Left ventricle myocardium inferior (tissue), 1 donor: ENCODE measurements around the gene STKLD1. TPM values are rescaled to one million over a fixed set of nuclear protein-coding genes. Genes with fewer than 3 reads are reported as not detected.
"Not testable (repeated sequence)": the region's sequence is repeated elsewhere in the genome, so short reads cannot be mapped to it uniquely, and the experiment has no call there.

ENCODE experiments used
- DNase-seq: peaks from one replicate; pipeline ENCODE4 v3.0.0-alpha.2; 2020
- H3K27ac ChIP-seq: fragments of 200-600 bp; replicated peaks from 2 replicates; pipeline ENCODE4 v1.8.0; 2021
- H3K27me3 ChIP-seq: fragments of 200-600 bp; 2 replicates; pipeline ENCODE4 v1.8.0; 2021; ENCODE audit warnings: low read depth
- H3K36me3 ChIP-seq: fragments of 200-600 bp; 2 replicates; pipeline ENCODE4 v1.8.0; 2021
- H3K4me1 ChIP-seq: fragments of 200-600 bp; 2 replicates; pipeline ENCODE4 v1.8.0; 2021
- H3K4me3 ChIP-seq: fragments of 200-600 bp; 2 replicates; pipeline ENCODE4 v1.8.0; 2021; ENCODE audit warnings: mild to moderate bottlenecking, moderate library complexity
- H3K9me3 ChIP-seq: fragments of 200-600 bp; replicated peaks from 2 replicates; pipeline ENCODE4 v1.8.0; 2021
- CTCF ChIP-seq: fragments of 200-600 bp; IDR thresholded peaks from 2 replicates; pipeline ENCODE4 v1.8.0; 2021; ENCODE audit warnings: antibody characterized with exemption, mild to moderate bottlenecking, borderline replicate concordance
- intact Hi-C: fragments of 100-400 bp; cut with micrococcal nuclease; formaldehyde crosslinking; loops from one replicate; pipeline ENCODE4 v1.11.0; 2022
- total RNA-seq: library from RNA; stranded (reverse); fragmentation: NEBNext Ultra II Directional; extraction: Animal tissue kit (Norgen Biotek cat#: 25700); gene quantifications from one replicate; pipeline ENCODE4 v1.2.1, GENCODE V29; 2021
- donor health status: DM: no; HTN: yes; CAD: no; lungs with severe emphysema.

STKLD1 gene
- total RNA-seq, 1 donor from 2014 or later: not detected

GRCh38 chr9:133371261-133371711 is 4.9 kb upstream of the STKLD1 start:
- intact Hi-C loops: no loop called here
- H3K4me3 ChIP-seq: no peak overlapping the region
- peaks cover 30% of the 10 kb centered on the region for H3K36me3 ChIP-seq
- peaks cover 89% of the 10 kb centered on the region for H3K4me1 ChIP-seq
- no peaks in the 10 kb centered on the region for H3K9me3 ChIP-seq
- TF ChIP-seq CTCF: no peak
- peak overlapping the region; percentile 27 for H3K27ac ChIP-seq
- DNase-seq: no peak
- no peaks in the 10 kb centered on the region for H3K27me3 ChIP-seq

DNA sequence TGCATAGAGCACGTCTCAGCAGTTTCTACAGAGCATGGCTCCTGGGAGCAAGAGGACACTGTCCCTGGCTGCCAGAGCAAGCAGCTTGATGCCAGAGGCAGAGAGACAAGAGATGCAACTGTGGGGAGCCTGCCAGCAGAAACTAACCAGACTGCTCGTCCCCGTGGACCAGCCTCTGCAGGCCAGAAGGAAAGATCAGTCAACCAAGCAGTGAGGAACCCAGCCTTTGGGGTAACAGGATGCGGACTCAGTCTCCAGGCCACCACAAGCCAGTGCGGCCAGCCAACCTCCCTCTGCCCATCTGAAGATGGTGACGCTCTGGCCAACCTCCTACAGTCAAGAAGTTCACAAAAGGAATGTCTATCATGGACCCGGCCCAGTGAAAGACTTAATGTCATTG is 4.0 kb upstream of the STKLD1 start:
- intact Hi-C loops: no loop called here

GRCh38 chr9:133374612-133375115 is 1.5 kb upstream of the STKLD1 start:
- Histone ChIP-seq H3K36me3 (peaks cover 16% of the 10 kb centered on the region), H3K27me3 (no peaks in the 10 kb centered on the region), H3K27ac (peak overlapping the region; percentile 97), H3K4me3 (peak overlapping the region; percentile 97), H3K4me1 (peaks cover 71% of the 10 kb centered on the region), H3K9me3 (no peaks in the 10 kb centered on the region)
- no peak for TF ChIP-seq CTCF
- intact Hi-C loops: no loop called here
- no peak for DNase-seq

More for the DNA sequence above, 4.0 kb upstream of the STKLD1 start:
- peaks cover 96% of the 10 kb centered on the region for H3K4me1 ChIP-seq
- no peak for DNase-seq
- H3K27ac ChIP-seq: peak overlapping the region; percentile 27
- TF ChIP-seq CTCF: no peak
- no peaks in the 10 kb centered on the region for H3K9me3 ChIP-seq
- peaks cover 21% of the 10 kb centered on the region for H3K36me3 ChIP-seq
- H3K27me3 ChIP-seq: no peaks in the 10 kb centered on the region
- no peak overlapping the region for H3K4me3 ChIP-seq

DNA sequence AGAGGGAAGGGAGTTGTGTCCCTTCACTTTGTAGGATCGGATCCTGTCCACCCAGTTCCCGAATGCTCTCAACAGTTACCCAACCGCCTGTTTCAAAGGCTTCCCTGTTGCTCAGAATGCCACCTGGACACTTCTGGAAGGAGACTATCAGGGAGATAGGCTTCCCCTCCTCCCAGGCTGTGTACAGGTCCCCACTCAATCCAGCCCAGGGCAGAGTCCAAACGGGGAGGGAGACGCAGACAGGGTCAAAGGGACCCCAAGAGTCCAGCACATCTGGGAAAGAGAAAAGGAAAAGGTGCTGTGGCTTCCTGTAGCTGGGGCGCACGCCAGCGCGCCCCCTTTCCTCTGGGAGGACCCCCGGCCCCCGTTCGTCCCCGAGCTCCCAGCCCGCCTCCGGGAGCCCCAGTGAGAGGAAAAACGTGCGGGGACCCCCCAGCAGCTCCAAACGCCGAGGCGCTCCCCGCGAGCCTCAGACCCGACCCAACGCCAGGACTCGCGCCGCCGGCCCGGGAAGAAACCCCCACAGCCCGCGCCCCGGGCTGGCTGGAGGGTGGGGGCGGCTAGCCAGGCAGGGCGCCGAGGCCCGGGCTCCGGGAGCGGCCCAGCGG is 946 bp upstream of the STKLD1 start:
- no peak for TF ChIP-seq CTCF
- Histone ChIP-seq H3K4me1 (peaks cover 66% of the 10 kb centered on the region), H3K36me3 (peaks cover 13% of the 10 kb centered on the region), H3K9me3 (no peaks in the 10 kb centered on the region), H3K27ac (peak overlapping the region; percentile 97), H3K27me3 (no peaks in the 10 kb centered on the region), H3K4me3 (peak overlapping the region; percentile 97)
- intact Hi-C loops: no loop called here
- no peak for DNase-seq

DNA sequence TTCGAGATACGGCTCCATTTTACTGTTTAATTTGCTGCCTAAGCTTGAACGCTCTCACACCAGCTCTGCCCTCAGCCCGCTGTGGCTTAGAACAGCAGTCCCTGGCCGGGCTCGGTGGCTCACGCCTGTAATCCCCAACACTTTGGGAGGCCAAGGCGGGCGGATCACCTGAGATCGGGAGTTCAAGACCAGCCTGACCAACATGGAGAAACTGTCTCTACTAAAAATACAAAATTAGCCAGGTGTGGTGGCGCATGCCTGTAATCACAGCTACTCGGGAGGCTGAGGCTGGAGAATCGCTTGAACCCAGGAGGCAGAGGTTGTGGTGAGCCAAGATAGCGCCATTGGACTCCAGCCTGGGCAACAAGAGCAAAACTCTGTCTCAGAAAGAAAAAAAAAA is 1.1 kb downstream of the STKLD1 start:
- H3K27me3 ChIP-seq, H3K27ac ChIP-seq, DNase-seq, H3K9me3 ChIP-seq, intact Hi-C loops, H3K36me3 ChIP-seq, H3K4me3 ChIP-seq: not testable (repeated sequence)
- H3K4me1 ChIP-seq: peaks cover 45% of the 10 kb centered on the region

DNA sequence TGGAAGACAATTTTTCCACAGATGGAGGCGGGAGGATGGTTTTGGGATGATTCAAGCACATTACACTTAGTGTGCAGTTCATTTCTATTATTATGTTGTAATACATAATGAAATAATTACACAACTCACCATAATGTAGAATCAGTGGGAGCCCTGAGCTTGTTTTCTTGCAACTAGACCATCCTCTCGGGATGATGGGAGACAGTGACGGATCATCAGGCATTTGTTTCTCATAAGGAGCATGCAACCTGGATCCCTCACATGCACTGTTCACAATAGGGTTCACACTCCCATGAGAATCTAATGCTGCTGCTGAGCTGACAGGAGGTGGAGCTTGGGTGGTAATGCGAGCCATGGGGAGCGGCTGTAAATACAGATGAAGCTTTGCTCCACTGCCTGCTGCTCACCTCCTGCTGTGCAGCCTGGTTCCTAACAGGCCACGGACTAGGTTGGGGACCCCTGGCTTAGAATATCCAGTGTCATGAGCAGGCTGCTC is 1.6 kb downstream of the STKLD1 start:
- Histone ChIP-seq H3K9me3 (no peaks in the 10 kb centered on the region), H3K4me3 (no peak overlapping the region), H3K4me1 (peaks cover 40% of the 10 kb centered on the region), H3K27ac (no peak overlapping the region), H3K36me3 (peaks cover 6% of the 10 kb centered on the region), H3K27me3 (no peaks in the 10 kb centered on the region)
- no peak for DNase-seq
- no peak for TF ChIP-seq CTCF
- intact Hi-C loops: no loop called here
